ENCODE data around the gene KRT82.

DNA sequence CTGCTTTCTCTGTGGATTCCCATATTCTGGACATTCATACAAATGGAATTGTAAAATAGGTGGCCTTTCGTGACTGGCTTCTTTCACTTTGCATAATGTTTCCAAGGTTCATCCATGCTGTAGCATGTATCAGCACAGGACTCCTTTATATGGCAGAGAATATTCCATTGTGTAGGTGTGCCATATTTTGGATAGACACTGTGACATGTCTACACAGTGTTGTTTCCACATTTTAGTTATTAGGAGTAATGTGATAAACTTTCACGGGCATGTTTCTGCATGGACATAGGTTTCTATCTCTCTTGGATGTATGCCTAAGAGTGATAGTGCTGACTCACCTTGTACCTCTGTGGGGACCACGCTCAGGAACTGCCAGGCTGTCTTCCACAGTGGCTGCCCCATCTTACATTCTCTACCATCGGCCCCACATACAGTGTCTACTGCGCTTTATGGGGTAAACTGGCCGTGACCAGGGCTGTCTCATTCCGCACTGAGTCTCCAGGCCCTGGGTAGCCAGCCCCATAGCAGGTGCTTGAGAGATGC is 13.6 kb downstream of the KRT82 start:
- TF ChIP-seq, protein P1, sequence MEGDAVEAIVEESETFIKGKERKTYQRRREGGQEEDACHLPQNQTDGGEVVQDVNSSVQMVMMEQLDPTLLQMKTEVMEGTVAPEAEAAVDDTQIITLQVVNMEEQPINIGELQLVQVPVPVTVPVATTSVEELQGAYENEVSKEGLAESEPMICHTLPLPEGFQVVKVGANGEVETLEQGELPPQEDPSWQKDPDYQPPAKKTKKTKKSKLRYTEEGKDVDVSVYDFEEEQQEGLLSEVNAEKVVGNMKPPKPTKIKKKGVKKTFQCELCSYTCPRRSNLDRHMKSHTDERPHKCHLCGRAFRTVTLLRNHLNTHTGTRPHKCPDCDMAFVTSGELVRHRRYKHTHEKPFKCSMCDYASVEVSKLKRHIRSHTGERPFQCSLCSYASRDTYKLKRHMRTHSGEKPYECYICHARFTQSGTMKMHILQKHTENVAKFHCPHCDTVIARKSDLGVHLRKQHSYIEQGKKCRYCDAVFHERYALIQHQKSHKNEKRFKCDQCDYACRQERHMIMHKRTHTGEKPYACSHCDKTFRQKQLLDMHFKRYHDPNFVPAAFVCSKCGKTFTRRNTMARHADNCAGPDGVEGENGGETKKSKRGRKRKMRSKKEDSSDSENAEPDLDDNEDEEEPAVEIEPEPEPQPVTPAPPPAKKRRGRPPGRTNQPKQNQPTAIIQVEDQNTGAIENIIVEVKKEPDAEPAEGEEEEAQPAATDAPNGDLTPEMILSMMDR (IDR thresholded peaks at IDR 0.05): no peak
- no peak for TF ChIP-seq POLR2A (IDR thresholded peaks at IDR 0.05)

All from adrenal gland (tissue), 5 donors.